AG04449 (cell line): ENCODE data around the gene GLOD4.
"Not testable (repeated sequence)": the region's sequence is repeated elsewhere in the genome, so short reads cannot be mapped to it uniquely, and the experiment has no call there.

Source experiments
- CTCF ChIA-PET: fragments of 350-600 bp; formaldehyde crosslinking; extraction: SDS; loops from one replicate; lab custom pipeline; 2021; ENCODE audit warnings: antibody characterized with exemption; lab: Yijun Ruan, JAX
- POLR2A ChIA-PET: fragments of 400-600, 350-600 bp; formaldehyde crosslinking; extraction: SDS; loops from one replicate; lab custom pipeline; 2020; ENCODE audit warnings: antibody characterized with exemption, inconsistent platforms; lab: Yijun Ruan, JAX
- DNase-seq: peaks from one replicate; pipeline ENCODE4 v3.0.0-alpha.2; 2010; ENCODE audit warnings: low read depth, low spot score
- H3K4me3 ChIP-seq: 2 replicates; pipeline ENCODE4 v1.5.1; 2011; ENCODE audit warnings: low read depth, mild to moderate bottlenecking, control low read depth, low read length
- TF ChIP-seq, protein P1 (sequence below): IDR thresholded peaks from one replicate; pipeline ENCODE4 v1.5.1; 2011; ENCODE audit warnings: mild to moderate bottlenecking, moderate library complexity, low read length, control low read depth, inconsistent platforms; ENCODE audit not compliant: insufficient read depth; ENCODE audit errors: missing control alignments

GLOD4 gene

DNA sequence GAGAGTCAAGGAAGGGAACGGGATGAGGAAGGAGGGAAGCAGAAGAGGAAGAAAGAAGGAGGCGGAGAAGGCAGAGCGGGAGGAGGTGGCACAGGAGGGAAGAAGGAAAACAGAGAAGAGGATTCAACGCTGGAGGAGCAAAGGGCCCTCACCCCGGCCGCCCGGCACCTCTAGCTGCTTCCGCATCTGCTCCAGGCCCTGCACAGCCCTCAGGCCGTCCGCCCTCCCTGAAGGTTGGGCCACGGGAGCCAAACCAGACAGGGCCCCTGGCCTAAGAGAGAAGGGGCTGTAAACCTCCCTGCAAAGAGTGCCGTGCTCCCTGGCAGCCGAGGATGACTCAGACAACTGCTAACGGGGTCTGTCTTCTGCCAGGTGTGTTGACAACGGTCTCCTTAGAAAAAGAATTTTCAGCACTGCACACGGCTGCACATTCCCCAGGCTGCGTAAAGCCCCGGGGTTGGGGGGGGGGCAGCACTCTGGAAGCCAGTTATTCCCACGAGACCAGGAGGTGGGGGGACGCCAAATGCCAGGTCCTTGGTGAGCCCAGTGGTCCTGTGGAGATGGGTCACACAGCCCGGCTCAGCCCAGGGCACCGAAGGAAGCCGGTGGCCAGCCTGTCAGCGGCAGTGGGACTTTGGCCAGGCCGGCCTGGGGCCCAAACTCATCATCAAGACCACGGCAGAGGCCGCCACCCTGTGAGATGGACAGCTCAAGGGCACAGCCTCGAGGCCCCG is 29.1 kb upstream of the GLOD4 start:
- no peak overlapping the region for H3K4me3 ChIP-seq
- TF ChIP-seq, protein P1, sequence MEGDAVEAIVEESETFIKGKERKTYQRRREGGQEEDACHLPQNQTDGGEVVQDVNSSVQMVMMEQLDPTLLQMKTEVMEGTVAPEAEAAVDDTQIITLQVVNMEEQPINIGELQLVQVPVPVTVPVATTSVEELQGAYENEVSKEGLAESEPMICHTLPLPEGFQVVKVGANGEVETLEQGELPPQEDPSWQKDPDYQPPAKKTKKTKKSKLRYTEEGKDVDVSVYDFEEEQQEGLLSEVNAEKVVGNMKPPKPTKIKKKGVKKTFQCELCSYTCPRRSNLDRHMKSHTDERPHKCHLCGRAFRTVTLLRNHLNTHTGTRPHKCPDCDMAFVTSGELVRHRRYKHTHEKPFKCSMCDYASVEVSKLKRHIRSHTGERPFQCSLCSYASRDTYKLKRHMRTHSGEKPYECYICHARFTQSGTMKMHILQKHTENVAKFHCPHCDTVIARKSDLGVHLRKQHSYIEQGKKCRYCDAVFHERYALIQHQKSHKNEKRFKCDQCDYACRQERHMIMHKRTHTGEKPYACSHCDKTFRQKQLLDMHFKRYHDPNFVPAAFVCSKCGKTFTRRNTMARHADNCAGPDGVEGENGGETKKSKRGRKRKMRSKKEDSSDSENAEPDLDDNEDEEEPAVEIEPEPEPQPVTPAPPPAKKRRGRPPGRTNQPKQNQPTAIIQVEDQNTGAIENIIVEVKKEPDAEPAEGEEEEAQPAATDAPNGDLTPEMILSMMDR, result no peak
- DNase-seq, result no peak
- ChIA-PET CTCF (no interaction called here), POLR2A (no interaction called here)

DNA sequence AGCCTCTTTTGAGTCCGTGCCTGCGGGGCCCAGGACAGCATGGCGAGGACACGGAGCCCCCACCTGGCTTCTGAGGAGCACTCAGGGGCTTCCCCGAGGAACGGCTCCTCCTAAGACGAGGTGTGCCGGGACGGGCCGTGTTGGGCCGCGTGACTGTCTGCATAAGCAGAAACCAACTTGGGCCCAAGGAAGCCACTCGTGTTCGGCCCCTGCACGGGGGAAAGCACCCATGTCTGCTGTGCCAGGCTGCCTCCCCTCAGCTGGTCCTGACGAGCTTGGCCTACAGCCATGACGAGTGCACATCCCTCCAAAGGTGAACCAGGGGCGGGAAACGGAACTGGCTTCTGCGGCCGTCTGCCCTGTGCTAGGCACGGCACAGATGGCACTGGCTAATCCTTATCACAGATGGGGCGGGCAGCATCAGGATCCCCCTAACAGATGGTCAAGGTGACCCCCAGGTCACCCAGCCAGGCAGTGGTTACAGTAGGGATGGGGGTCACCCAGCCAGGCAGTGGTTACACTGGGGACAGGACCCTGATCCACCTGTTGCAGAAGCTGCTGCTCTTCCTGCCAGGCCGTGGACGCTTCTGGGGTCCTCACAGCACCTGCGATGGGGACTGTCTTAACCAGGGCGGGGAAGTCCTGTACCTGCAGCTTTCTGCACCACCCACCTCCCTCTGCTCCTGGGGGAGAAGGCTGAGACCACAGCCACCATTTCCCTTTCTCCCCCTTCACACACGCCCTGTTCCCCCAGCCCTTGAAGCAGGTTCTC is 25.6 kb upstream of the GLOD4 start:
- TF ChIP-seq, protein P1, result no peak
- CTCF ChIA-PET, result interaction anchor here (1.4 kb wide), 1 partner anchor 173 kb away, joined by 4 read pairs; no protein-coding TSS in a partner anchor
- no peak overlapping the region for H3K4me3 ChIP-seq
- POLR2A ChIA-PET, result no interaction called here
- DNase-seq, result no peak

DNA sequence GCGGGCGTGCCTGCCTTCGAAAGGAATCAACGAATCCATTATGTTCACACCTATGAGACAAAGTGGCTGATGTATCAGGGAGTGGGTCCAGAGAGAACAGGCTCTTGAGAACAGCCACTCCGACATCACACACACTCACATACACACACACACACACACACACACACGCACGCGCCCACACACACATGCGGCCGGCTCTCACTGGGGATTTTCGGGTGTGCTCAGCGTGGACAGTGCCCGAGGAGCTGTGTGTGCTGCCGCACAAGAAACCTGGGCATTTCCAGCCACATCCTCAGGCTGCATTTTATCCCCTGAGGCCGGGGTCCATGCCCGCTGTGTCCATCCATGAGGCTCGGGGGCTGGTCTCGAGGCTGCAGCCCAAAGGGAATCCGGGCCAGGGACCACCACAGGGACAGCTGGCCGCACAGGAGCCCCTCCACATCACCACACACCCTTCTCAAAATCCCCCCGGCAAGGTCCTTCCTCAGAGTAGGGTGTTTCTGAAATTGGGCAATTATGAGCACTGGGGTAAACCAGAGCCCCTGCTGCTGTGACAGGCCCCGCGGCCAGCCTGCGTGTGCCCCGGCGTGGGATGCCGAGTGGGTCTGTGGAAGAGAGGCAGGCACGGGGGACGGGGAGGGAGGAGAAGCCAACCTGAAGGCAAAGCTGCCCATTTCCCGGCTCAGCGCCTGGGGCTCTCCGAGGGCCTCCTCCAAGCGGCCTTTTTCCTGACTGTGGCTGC is 24.9 kb upstream of the GLOD4 start:
- H3K4me3 ChIP-seq, result no peak overlapping the region
- ChIA-PET POLR2A (no interaction called here), CTCF (interaction anchor here (1.4 kb wide), 1 partner anchor 174 kb away, joined by 4 read pairs; no protein-coding TSS in a partner anchor)
- no peak for DNase-seq
- TF ChIP-seq, protein P1, result no peak

DNA sequence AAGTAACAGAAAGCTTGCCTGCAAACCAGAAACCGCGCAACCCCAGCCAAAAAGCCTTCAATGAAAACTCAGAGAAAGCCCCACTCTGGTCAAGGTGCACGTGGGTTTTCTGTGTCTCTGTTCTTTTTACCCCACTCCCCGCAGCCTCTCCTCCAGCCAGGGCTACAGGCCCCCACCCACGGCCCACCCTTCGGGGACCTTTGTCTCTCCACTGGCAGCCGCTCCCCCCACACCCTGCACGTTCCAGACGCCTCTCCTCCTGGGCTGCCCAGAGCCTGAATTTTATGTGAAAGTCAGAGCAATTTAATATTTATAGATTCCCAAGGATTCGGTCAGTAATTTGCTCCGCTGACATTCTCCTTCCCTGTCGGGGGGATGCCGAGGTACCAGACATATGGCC is 24.3 kb upstream of the GLOD4 start:
- H3K4me3 ChIP-seq, result no peak overlapping the region
- ChIA-PET POLR2A (no interaction called here), CTCF (interaction anchor here (1.4 kb wide), 1 partner anchor 175 kb away, joined by 4 read pairs; no protein-coding TSS in a partner anchor)
- no peak for DNase-seq
- TF ChIP-seq, protein P1, result no peak

DNA sequence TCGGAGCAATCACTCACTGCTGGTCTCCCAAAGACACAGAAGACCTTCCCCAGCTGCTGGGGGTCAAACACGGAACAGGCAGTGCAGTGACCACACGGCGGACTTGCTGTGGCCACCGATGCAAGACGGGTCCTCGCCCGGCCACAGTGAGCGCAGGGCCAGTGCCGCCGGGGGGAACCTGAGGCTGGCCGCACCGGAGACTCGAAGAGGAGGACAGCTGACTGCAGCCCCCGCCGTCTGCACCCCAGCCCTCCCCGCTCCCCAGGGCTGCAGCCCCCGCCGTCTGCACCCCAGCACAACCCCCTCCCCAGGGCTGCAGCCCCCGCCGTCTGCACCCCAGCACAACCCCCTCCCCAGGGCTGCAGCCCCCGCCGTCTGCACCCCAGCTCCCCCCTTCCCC is 23.8 kb upstream of the GLOD4 start:
- DNase-seq, POLR2A ChIA-PET, CTCF ChIA-PET, H3K4me3 ChIP-seq: not testable (repeated sequence)

DNA sequence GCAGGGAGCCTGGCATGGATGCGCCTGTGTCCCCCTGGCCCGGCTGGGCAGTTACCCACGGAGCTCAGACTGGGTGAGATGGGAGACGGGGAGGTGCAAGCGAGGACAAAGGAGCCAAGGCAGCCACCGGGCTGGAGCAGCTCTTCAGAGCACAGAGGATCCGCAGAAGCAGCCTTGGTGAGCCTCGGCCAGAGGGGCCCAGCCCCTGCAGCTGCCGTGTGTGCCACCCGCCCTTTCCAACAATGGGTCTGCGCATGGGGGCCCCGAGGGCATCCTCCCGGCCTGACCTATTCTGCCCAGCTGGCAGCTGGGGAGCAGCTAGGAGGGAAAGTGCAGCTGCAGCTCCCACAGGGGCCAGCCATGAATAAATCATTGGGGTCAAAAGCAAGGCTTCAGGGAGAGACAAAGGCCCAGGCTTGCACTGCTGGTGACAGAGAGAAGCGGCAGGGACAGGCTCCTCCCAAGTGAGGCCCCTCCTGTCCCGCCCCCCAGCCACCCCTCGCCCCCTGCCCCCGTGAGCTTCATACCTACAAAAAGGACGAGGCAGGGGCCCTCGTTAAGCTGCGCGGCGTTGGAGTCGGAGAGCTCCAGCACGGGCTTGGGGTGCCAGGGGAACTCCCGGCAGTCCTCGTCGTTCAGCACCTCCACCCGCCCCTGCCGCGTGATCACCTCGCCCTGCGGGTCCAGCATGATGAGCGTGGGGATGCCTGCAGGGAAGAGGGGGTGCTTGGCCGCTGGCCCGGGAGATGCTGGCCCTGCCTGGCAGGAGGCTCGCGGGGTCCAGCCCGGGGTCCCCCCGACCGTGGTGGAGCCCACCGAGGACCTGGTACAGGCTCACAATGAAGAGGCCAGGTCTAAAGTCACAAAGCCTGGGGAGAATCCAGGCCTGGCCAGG is 22.7 kb upstream of the GLOD4 start:
- DNase-seq, result no peak
- CTCF ChIA-PET, result interaction anchor here (2.2 kb wide), 1 partner anchor 176 kb away, joined by 7 read pairs; the partner anchor contains the start of gene NXN
- no peak overlapping the region for H3K4me3 ChIP-seq
- POLR2A ChIA-PET, result no interaction called here
- TF ChIP-seq, protein P1, result no peak
